Dedifferentiated amniotic fluid mesenchymal stem cell (primary cell): ENCODE data around the gene PRDM16.

Experiments used
- DNase-seq: peaks from one replicate; pipeline ENCODE4 v3.0.0-alpha.2; 2016; ENCODE audit errors: extremely low spot score

The PRDM16 gene

GRCh38 chr1:3321559-3322449, 252.8 kb downstream of the PRDM16 start:
- no peak for DNase-seq

DNA sequence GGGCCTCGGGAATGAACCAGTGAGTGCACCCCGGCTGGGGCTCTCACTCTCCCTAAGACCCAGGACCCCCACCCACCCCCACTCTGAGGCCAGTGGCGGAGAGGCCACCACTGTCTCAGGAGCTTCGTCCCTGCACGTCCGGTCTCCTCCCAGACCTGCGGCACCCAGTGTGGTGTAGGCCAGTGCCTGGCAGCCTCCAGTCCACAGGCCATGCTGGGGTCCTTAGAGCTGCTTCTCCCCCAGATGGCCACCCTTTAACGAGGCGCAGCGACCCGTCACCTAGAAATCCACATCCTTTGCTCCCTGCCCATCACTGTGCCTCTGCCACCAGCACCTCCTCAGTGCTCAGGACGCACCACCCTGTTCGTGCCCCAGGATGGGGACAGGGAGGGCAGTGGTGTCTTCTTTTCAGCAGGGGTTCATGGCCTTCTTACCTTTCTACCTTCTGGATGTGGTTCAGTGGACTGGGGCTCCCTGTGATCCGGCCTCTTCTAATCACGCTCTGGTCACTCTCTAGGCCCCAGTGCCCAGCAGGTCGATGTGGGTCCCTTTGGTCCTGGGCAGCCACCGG, 253.5 kb downstream of the PRDM16 start:
- no peak for DNase-seq

DNA sequence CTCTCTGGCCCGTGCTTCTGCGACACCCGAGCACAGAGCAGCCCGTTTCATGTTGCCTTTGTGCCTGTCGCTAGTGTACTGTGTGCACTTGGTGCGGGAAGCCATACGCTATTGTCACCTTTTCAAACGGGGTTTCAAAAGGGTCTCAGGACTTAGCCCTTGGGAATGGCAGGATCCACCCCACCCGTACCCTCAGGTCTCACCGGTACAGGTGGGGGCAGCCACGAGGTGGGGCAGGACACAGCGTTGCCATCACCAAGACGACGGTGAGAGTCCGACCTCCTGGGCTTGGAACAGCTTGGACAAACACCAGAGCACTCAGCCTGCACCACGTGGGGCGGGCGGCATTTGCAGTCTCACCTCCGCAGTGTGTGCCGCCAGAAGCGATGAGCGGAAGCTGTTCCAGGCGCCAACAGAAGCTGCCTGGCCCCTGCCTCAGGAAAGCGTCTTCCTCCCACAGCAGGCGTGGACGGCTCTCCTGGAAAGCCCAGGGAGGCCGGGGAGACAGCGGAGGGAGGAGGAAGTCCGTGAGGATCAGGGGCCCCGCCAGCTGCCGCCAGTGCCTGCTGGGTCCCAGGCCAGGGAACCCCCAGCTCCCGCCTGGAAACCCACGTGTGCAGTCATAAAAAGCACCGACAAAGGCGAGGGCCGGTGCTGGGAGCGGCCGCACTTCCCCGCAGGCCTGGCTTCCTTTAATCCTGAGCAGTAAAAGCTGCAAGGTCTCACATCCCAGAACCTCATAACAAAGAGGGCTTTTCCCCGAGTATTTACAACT, 254.2 kb downstream of the PRDM16 start:
- no peak for DNase-seq

- no peak for DNase-seq
These were observed 255.0 kb downstream of the PRDM16 start for GRCh38 chr1:3323796-3324703.

DNA sequence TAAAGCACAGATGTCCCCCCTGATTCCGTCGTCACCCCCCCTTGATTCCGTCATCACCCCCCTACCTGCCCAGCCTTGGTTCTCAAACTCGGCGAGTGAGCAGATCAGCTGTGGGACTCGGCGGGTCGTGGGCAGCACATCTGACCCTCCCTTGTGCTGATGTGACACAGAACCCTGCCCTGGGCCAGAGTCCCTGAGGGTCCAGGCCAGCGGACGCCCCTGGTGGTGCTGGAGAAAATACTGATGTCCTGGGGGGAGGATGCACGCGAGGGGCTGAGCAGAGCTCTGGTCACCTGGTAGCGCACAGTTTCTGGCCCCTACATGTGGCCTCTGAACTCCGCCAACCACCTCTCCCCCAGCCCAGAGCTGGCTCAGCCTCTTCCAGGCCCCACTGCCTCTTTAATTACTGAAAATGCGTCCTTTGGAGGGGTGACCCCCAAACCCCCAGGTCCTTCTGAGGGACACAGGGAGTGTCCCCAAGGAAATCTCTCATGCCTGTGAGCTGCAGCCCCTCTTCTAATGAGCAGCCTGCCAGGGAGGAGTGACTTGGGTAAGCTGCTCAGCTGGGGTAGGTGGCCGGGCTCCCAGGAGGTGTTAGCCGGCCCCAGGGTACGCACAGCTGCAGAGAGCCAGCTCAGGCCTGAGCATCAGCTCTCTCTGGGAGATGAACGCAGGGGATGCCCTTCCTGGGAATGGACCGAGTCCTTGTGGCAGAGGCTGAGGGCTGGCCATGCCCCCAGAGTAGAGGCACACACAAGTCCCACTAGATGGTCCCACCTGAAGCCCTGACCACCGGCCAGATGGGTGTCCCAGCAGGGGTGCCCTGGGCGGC, 255.9 kb downstream of the PRDM16 start:
- DNase-seq: no peak

- no peak for DNase-seq
These were observed 257.7 kb downstream of the PRDM16 start for GRCh38 chr1:3326516-3327388.

GRCh38 chr1:3327389-3327702, 258.3 kb downstream of the PRDM16 start:
- no peak for DNase-seq

- no peak for DNase-seq
These were observed 259.1 kb downstream of the PRDM16 start for GRCh38 chr1:3327936-3328590.

DNA sequence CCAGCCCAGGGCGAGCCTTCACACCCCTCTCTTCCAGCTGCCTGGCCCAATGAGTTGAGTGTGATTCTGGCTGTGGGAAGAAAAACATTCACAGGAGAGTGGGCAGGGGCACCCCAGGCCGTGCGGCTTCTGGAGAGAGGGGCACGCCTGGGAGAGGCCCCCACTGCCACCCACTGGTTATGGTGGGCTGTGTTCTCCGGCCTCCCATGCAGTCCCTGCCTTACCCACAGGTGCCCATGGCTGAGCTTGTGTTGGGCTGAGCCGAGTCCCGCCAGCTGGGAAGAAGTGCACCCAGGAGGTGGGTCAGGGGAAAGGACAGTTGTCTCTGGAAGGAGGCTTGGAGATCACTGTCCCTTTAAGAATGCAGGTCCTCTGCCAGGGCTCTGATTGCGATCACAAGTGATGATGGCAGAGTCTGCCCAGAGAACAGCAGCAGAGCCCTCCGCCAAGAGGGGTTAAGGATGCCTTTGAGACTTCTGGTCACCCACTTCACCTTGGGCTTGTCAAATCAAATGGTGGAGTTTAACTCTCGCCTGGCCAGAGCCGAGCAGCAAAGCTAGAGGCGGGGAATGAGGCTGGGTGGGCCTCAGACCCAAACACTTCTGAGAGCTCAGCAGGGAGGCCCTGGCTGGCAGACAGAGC, 260.8 kb downstream of the PRDM16 start:
- DNase-seq: no peak

GRCh38 chr1:3330771-3331245, 261.8 kb downstream of the PRDM16 start:
- DNase-seq: no peak

DNA sequence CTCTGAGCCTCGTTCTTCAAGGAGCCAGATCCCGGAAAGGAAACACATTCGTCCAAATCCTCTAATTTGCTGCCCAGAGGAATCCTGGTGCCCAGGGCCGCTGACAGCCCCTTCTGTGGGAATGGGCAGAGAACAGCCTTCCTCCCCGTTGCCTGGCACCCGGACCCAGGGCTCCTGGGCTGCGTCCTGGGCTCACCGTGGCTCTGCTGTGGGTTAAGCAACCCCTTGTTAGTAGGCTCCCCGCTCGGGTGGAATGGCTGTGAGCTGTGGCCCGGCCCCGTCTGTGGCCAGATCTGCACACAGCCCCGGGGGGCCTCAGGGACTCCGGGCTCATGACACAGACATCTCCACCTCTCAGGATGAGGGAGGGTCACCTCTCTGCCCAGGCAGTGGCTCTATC, 262.6 kb downstream of the PRDM16 start:
- DNase-seq: no peak

DNA sequence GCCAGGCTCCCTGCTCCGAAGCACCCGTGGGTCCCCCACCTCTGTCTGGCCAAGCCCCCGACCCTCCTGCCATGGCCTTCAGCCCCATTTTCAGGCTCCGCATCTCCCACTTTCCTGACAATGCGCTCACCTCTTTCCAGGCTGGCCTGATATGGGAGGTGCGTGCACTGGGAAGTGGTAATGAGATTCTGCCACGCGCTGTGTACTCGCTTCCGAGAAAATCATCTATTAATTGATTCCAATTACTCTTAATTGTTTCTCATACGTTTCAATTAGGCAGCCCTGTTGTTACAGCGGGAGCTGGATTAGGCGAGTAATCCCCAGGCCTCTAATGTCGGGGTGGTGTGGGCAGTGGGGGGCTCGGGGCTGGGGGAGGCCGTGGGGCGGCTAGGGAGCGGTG, 263.0 kb downstream of the PRDM16 start:
- DNase-seq: no peak

DNA sequence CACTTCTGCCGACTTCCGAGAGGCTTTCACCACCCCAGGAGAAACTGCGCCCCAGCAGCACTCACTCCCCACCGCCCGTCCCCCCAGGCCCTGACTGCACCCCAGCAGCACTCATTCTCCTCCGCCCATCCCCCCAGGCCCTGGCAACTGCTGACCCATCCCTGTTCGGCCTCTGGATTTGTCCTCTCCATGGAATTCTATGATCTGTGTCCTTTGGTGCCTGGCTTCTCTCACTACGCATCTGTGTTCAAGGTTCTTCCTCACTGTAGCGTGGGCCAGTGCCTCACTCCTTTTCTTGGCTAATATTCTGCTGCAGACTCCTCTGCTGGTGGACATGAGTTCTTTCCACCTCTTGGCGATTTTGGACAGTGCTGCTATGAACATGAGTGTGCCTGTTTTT, 263.7 kb downstream of the PRDM16 start:
- no peak for DNase-seq

DNA sequence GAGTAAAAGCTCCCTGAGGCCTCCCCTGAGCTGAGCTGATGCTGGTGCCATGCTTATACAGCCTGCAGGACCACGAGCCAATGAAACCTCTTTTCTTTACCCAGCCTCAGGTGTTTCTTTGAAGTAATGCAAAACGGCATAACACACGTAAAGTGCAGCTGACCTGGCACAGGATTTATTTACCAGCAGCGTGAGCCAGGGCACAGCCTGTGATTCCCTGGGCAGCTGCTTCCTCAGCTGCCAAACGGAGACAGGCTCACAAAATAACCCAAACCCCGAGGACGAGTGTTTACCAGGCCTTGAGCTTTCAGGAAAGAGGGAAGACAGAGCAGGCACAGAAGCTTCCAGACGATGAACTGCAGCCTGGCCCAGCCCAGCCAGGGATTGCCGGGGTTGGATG, 264.9 kb downstream of the PRDM16 start:
- DNase-seq: no peak

DNA sequence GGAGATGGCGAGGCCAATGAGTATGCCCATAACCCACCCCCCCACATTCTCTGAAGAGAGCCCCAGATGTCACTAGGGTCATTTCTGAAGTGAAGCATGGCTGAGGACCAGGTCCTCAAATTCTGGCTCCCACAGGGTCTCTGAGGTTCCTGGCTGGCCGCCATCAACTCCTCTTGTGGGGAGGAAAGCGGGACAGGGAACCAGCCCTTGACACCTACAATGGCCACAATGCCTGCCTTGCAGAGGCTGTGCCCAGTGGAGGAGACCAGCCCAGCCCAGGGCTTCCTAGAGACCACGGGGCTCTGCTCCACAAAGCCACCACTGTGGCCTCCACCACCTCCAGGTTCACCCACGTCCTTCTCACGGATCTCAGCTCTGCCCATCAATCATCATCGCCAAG, 265.4 kb downstream of the PRDM16 start:
- no peak for DNase-seq

GRCh38 chr1:3335754-3336640, 267.0 kb downstream of the PRDM16 start:
- DNase-seq: no peak
